Measurements from ENCODE around the gene CELF3.

Gene CELF3

DNA sequence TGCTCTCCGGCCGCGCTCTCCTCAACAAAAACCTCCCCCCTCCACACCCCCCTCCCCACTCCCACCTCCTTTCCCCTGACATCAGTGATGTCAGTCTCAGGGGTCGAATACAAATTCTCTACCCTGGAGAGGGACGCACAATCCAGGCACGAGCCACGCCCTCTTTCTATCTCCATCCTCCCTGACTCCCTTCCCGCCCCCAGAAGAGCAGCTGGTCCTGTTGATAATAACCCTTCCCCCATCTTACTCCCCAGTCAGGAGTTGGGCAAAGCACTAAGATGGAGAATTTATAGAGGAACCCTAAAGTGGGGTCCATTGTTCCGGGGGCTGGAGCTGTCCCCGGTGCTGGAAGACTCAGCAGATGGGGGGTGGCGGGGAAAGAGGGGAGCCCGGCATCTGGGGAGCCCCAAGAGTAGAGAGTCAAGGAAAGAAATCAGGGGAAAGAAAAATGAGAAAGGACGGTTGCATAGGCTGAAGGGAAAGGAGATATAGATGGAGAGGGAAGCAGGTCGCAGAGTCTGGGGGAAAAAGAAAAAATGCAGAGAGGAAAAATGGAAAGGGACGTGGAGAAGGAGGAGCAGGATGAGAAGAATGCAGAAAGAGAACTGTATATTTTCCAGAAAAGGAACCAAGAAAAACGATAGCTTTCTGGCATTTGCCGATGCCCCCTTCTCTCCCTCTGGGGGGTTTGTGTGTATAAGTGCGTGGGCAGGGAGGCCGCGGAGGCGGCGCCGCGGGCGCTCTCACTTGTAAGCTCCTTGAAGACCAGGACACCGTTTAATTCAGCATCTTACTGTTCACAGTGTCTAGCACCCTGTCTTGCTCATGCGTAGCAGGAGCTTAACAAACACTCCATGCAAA, at the start of gene CELF3:
Gene CELF3 (minus strand): TSS at position 33 of the 861 bp plus-strand sequence. CDS start 783 bp downstream, outside the sequence.
- TF ChIP-seq, protein P1, sequence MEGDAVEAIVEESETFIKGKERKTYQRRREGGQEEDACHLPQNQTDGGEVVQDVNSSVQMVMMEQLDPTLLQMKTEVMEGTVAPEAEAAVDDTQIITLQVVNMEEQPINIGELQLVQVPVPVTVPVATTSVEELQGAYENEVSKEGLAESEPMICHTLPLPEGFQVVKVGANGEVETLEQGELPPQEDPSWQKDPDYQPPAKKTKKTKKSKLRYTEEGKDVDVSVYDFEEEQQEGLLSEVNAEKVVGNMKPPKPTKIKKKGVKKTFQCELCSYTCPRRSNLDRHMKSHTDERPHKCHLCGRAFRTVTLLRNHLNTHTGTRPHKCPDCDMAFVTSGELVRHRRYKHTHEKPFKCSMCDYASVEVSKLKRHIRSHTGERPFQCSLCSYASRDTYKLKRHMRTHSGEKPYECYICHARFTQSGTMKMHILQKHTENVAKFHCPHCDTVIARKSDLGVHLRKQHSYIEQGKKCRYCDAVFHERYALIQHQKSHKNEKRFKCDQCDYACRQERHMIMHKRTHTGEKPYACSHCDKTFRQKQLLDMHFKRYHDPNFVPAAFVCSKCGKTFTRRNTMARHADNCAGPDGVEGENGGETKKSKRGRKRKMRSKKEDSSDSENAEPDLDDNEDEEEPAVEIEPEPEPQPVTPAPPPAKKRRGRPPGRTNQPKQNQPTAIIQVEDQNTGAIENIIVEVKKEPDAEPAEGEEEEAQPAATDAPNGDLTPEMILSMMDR (IDR thresholded peaks at IDR 0.05; ENCODE audit: control insufficient read depth, insufficient read depth, low read depth, low read length, missing control alignments), result no peak
- H3K4me3 ChIP-seq (ENCODE audit: control insufficient read depth, low read depth, low read length), result no peak within 1 kb of the TSS
- DNase-seq (ENCODE audit: low read depth), result no peak

DNA sequence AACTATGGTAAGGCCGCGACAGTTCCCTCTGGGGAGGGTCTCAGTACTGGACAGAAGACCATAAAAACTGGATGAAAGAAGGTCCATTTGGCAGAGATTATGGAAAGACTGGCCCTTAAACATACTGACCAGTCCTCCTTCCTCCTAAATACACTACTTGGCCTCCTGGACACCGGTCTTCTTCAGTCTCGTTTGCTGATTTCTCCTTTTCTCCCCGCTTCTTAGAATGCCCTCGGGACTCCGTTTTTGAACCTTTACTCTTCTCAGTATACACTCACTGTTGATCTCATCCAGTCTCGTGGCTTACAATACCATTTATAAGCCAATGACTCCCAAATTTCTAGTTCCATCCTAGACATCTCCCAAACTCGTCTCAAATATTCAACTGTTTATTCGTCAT, 47.4 kb upstream of the CELF3 start:
- no peak for DNase-seq (ENCODE audit: low read depth)
- peak overlapping the region; percentile 96 for H3K4me3 ChIP-seq (ENCODE audit: control insufficient read depth, low read depth, low read length)
- TF ChIP-seq, protein P1 (IDR thresholded peaks at IDR 0.05; ENCODE audit: control insufficient read depth, insufficient read depth, low read depth, low read length, missing control alignments), result no peak

DNA sequence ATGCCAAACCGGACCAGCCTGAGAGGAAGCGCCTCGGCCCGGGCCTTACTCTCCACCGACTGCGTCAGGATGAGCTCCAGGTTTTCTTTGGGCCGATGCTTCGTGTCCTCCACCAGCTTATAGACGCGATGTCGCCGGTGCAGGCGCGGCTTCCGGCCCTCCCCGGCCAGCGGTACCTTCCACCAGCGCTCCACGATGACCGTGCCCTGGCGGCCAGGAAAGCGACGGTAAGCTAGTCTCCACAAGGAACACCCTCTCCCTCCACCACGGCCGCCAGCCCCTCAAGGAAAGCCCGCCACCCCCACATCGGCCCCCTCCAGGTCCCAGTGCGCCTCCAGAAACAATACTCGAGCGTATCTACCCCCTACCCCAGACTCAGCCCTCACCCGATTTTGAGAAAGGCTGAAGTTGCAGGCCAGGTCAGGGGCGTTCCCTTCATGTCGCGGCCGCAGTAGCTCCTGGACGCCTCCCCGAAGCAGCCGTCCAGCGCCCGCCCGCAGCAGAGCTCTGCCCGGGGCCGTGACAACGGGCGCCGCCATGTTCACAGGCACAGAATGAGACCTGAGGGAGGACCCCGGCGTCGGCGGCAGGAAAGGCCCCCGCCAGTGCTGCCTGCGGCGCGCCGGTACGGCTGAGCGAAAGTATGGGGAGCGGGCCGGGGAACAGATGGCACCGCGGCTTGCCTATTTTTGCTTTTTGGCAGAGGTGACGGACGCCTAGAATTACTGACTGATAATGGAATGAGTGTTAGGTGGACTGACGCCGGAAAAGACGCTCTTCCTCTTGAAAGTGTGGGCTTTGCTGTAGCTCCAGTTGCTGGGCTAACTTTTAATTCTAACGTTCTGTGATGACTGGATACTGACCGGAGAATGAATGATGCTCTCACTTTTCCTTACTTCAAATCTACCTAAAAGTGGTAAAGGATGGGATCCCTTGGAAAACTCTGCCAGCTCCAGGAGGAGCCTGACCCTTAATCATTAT, 46.6 kb upstream of the CELF3 start, which contains the start of gene MRPL9:
Gene MRPL9 (minus strand): TSS at position 556 of the 981 bp plus-strand sequence. CDS start 17 bp downstream, at position 539.
- peak; percentile 27 for DNase-seq (ENCODE audit: low read depth)
- peak within 1 kb of the TSS; percentile 96 for H3K4me3 ChIP-seq (ENCODE audit: control insufficient read depth, low read depth, low read length)
- TF ChIP-seq, protein P1 (IDR thresholded peaks at IDR 0.05; ENCODE audit: control insufficient read depth, insufficient read depth, low read depth, low read length, missing control alignments), result peak; percentile 1

DNA sequence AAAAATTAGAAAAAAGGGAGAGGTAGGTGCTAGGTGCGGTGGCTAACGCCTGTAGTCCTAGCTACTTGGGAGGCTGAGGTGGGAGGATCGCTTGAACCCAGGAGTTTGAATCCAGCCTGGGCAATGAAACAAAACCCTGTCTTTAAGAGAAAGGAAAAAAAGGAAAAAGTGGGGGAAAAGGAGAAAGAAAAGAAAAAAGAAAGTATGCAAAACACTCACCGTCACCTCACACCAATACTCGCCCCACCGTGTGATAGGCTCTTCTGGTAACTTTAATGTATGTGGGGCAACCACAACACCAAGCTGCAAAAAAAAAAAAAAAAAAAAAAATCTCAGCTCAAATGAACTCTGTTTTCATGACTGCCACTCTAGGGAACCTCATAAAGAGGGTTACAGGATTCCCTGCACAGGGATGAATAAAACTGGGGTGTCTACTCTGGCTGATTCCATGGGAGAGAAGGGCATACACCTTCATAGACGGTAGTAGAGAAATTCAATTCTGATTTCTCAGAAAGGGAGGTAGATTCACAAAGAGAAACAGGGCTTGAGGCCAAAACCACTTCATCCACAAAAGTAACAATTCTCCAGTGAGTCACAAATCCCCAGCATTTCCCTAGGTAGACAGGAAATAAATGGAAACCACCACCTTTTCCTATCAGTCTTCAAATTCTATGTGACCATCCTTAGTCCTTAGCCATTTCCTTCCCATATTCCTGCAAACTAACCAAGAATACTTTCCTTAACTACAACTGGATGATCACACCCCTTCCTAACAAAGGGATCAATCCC, 44.2 kb upstream of the CELF3 start:
- TF ChIP-seq, protein P1 (IDR thresholded peaks at IDR 0.05; ENCODE audit: control insufficient read depth, insufficient read depth, low read depth, low read length, missing control alignments), result no peak
- DNase-seq (ENCODE audit: low read depth), result no peak
- no peak overlapping the region for H3K4me3 ChIP-seq (ENCODE audit: control insufficient read depth, low read depth, low read length)

DNA sequence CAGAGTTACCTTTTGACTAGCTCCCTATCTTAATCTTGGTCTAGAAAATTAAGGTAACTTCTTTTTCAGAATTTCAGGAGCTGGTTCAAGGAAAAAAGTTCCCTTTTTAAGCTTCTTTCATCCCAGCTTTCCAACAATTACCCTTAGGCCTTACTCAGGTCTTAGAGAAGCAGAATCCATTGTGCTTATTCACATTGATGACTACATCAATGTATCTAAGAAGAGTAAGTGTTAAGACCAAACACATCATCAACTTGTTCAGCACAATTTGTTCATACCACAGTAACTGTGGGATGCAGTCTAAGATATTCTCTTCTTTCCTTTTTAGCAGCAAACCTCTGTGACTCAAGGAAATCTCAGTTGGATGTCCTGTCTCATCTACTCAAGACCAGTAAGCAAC, 42.6 kb upstream of the CELF3 start:
- TF ChIP-seq, protein P1 (IDR thresholded peaks at IDR 0.05; ENCODE audit: control insufficient read depth, insufficient read depth, low read depth, low read length, missing control alignments), result no peak
- no peak for DNase-seq (ENCODE audit: low read depth)
- H3K4me3 ChIP-seq (ENCODE audit: control insufficient read depth, low read depth, low read length), result no peak overlapping the region

DNA sequence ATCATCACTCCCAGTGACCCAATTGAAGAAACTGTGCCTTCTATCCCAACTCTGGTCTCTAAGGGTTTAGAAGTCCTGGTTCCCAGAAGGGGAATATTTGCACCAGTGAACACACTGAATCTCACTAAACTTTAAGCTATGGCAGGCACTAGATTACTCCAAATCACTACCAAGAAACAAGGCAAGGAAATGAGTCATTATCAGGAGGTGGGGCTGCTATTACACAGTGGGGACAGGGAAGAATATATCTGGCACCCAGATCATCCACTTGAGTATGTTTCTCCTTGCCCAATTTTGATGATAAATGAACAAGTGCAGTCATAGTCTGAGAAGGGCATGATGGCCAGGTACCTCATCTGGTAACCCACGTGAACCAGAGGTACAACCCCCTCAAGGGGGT, 39.7 kb upstream of the CELF3 start:
- TF ChIP-seq, protein P1 (IDR thresholded peaks at IDR 0.05; ENCODE audit: control insufficient read depth, insufficient read depth, low read depth, low read length, missing control alignments), result no peak
- DNase-seq (ENCODE audit: low read depth), result no peak
- no peak overlapping the region for H3K4me3 ChIP-seq (ENCODE audit: control insufficient read depth, low read depth, low read length)

All from AG09309 (cell line).